Fibroblast of the aortic adventitia (primary cell): ENCODE measurements around the gene NR2C2. TPM values are rescaled to one million over a fixed set of nuclear protein-coding genes. Genes with fewer than 3 reads are reported as not detected.

Experiments
- DNase-seq: peaks from one replicate; pipeline ENCODE4 v3.0.0-alpha.2; 2010; ENCODE audit warnings: low read depth
- H3K4me3 ChIP-seq: 2 replicates; pipeline ENCODE4 v1.5.1; 2011; ENCODE audit warnings: low read depth, mild to moderate bottlenecking, control low read depth, low read length, moderate library complexity
- CTCF ChIP-seq: IDR thresholded peaks from 2 replicates; pipeline ENCODE4 v1.5.1; 2011; ENCODE audit warnings: mild to moderate bottlenecking, low read length, control low read depth, inconsistent platforms; ENCODE audit not compliant: insufficient read depth
- total RNA-seq: library from RNA; depleted of rRNA; stranded (reverse); fragments of >200 nt; gene quantifications from 2 replicates; pipeline ENCODE4 v1.2.3, GENCODE V29; 2012; ENCODE audit warnings: low replicate concordance

NR2C2 gene
- total RNA-seq, 1 donor = 33.8 TPM

DNA sequence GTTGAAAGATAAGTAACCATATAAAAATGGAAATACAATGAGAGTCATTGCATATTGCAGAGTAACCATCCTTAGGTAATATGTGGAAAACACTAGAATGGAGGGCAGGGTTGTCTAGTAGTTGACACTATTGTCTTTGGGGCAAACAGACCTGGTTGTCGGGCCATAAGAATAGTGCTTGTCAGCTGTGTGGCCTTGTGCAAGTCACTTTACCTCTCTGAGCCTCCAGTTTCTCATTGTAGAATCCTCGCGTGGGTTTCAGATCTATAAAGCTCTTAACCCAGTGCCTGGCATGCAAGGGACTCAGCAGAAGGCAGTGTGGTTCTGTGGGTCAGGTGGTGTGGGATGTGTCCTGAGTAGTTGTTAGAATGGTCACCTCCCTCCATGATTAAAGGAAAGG, 85.7 kb downstream of the NR2C2 start:
- TF ChIP-seq CTCF = no peak
- DNase-seq = no peak
- H3K4me3 ChIP-seq = no peak overlapping the region

- no peak overlapping the region for H3K4me3 ChIP-seq
- no peak for TF ChIP-seq CTCF
- DNase-seq = no peak
These were observed 90.9 kb downstream of the NR2C2 start for GRCh38 chr3:15038306-15038705.

DNA sequence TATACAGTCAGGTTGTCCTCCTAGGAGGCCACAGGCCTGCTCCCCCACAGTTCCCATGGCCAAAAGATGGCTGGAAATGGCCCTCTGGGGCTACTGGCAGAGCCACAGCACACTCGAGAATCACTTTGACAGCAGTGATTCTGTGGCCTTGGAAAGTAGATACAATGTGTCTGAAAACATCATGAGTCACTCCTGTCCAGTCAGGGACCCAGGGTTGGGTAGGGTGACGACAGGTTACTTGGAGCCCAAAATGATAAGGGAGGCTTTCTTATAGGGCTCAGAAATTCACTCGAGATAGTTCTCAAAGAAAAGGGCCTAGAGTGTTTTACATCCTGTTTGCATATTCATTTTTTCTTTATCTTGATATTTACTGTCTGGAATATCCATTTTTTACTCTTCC, 93.5 kb downstream of the NR2C2 start:
- H3K4me3 ChIP-seq = no peak overlapping the region
- DNase-seq = no peak
- no peak for TF ChIP-seq CTCF

- DNase-seq = no peak
- TF ChIP-seq CTCF = no peak
- H3K4me3 ChIP-seq = no peak overlapping the region
These were observed 94.6 kb downstream of the NR2C2 start for GRCh38 chr3:15041950-15042349.

DNA sequence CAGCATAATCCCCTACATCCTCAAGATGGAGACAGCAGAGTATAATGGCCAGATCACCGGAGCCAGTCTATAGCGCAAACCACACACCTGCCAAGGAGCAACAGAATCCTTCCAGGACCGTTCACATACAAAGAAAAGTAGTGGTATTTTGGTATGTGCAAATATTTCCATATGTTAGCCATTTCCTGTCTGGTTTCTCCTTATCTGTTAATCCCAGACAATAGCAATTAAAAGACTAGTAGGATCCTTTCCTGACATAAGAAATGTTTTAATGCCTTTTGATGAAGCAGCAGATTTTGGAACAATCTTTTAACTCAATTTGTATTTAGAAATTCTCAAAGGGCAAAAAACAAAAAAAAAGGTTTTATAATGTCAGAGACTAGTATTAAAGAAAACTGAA, 95.6 kb downstream of the NR2C2 start:
- no peak for TF ChIP-seq CTCF
- DNase-seq = peak; percentile 37
- H3K4me3 ChIP-seq = no peak overlapping the region

DNA sequence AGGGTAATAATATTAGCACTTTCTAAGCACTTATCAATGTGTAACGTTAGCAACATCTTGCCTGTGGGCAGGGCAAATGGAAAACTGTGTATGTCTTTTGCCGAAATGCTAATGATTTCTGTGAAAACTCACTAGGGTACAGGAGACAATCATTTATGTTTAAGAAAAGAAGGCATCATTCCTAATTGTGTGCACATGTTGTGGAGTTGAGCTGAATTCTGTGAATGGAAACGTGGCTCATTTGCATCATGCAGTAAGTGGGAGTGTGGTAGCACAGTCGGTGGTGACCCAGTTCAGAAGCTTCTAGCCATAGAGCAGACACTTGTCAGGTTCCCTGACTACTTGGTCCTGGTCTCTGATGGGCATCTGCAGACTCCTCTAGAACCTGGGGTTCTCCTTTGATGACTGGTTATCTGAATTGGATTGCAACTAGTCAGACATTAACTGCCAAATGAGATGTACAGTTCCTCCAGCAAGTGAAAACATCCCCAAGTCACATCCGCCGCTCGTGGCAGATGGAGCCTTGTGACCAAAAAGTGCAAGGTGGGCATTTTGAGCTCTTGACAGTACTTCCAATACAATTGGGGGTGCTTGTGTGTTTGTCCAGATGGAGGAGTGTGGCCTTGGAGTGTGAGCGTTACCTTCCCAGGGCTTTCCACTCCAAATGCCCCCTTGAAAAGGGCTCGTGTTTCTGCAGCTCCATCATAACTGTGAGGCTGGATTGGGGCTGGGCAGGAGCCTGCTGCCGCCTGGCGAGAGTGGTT, 96.2 kb downstream of the NR2C2 start:
- no peak for TF ChIP-seq CTCF
- DNase-seq = no peak

GRCh38 chr3:15044326-15044725, 96.9 kb downstream of the NR2C2 start:
- no peak for DNase-seq
- no peak for TF ChIP-seq CTCF
- H3K4me3 ChIP-seq = no peak overlapping the region

More for the DNA sequence above, 96.2 kb downstream of the NR2C2 start:
- no peak overlapping the region for H3K4me3 ChIP-seq
